PC-9 (cell line): Measurements from ENCODE around the gene FUZ. TPM values are rescaled to one million over a fixed set of nuclear protein-coding genes. Genes with fewer than 3 reads are reported as not detected.

ENCODE experiments used
- BruUV-seq: library from RNA; stranded (reverse); fragments of 400-500 nt; replicated peaks from 2 replicates; lab custom pipeline; 2021; lab: Mats Ljungman, UMichigan
- CTCF ChIA-PET: fragments of 300-600 bp; sonication (Branson Sonifier 250); formaldehyde crosslinking; loops from one replicate; lab custom pipeline; 2022; ENCODE audit warnings: antibody characterized with exemption; lab: Charles Lee
- POLR2A ChIA-PET: fragments of 300-600 bp; sonication (Branson Sonifier 250); formaldehyde crosslinking; loops from one replicate; lab custom pipeline; 2022; ENCODE audit warnings: antibody characterized with exemption; ENCODE audit not compliant: unreplicated experiment; lab: Charles Lee
- DNase-seq, 2 experiments: peaks; one replicate each; pipeline versions ENCODE4 v3.0.0 to v3.0.0-alpha.2; 2015 to 2022; ENCODE audit warnings: mixed read lengths in 1 of 2
- H2AFZ ChIP-seq: fragments of 200-600 bp; sonication (generic); 2 replicates; pipeline ENCODE4 v1.8.1; 2017; ENCODE audit warnings: antibody characterized with exemption
- H3F3A ChIP-seq: fragments of 200-600 bp; sonication (generic); 2 replicates; pipeline ENCODE4 v1.8.1; 2017; ENCODE audit warnings: antibody characterized with exemption, mild to moderate bottlenecking, low read depth; ENCODE audit not compliant: insufficient read depth
- H3K27ac ChIP-seq: fragments of 200-600 bp; sonication (generic); 2 replicates; pipeline ENCODE4 v1.6.1; 2016; ENCODE audit warnings: mixed run types
- H3K27me3 ChIP-seq: fragments of 200-600 bp; sonication (generic); 2 replicates; pipeline ENCODE4 v1.6.1; 2016; ENCODE audit warnings: low read depth, mixed run types; ENCODE audit not compliant: insufficient read depth
- H3K36me3 ChIP-seq: fragments of 200-600 bp; sonication (generic); 2 replicates; pipeline ENCODE4 v1.6.1; 2016; ENCODE audit warnings: low read depth, mixed run types
- H3K4me1 ChIP-seq: fragments of 200-600 bp; sonication (generic); replicated peaks from 2 replicates; pipeline ENCODE4 v1.6.1; 2016; ENCODE audit warnings: mixed run types; ENCODE audit not compliant: insufficient read depth
- H3K4me2 ChIP-seq: fragments of 200-600 bp; sonication (generic); 2 replicates; pipeline ENCODE4 v1.6.1; 2017; ENCODE audit warnings: mixed run types
- H3K4me3 ChIP-seq: fragments of 200-600 bp; sonication (generic); 2 replicates; pipeline ENCODE4 v1.6.1; 2016; ENCODE audit warnings: mixed run types
- H3K79me2 ChIP-seq: fragments of 200-600 bp; sonication (generic); 2 replicates; pipeline ENCODE4 v1.6.1; 2017; ENCODE audit warnings: low read depth, mixed run types
- H3K9me2 ChIP-seq: fragments of 200-600 bp; sonication (generic); 2 replicates; pipeline ENCODE4 v1.8.1; 2017; ENCODE audit warnings: mild to moderate bottlenecking; ENCODE audit not compliant: insufficient read depth
- H3K9me3 ChIP-seq: fragments of 200-600 bp; sonication (generic); 2 replicates; pipeline ENCODE4 v1.8.1; 2016; ENCODE audit warnings: low read depth; ENCODE audit not compliant: insufficient read depth
- H4K20me1 ChIP-seq: fragments of 200-600 bp; sonication (generic); 2 replicates; pipeline ENCODE4 v1.8.1; 2017; ENCODE audit not compliant: insufficient read depth
- EZH2 ChIP-seq: fragments of 200-600 bp; sonication (generic); IDR thresholded peaks from 2 replicates; pipeline ENCODE4 v1.8.0; 2017; ENCODE audit warnings: antibody characterized with exemption, low read depth
- intact Hi-C: fragments of 100-400 bp; cut with micrococcal nuclease; formaldehyde crosslinking; loops from one replicate; pipeline ENCODE4 v1.10.0; 2022; ENCODE audit not compliant: unreplicated experiment
- total RNA-seq: library from RNA; stranded (reverse); gene quantifications from 2 replicates; pipeline ENCODE4 v1.2.3, GENCODE V29; 2021
- TF ChIP-seq, protein P1 (sequence below): fragments of 200-600 bp; sonication (generic); conservative IDR thresholded peaks from 2 replicates; pipeline ENCODE4 v1.6.1; 2017; ENCODE audit warnings: mixed run types, antibody characterized with exemption, mild to moderate bottlenecking, moderate library complexity

FUZ gene
- total RNA-seq, 1 experiment from 2014 or later, result 50.0 TPM

DNA sequence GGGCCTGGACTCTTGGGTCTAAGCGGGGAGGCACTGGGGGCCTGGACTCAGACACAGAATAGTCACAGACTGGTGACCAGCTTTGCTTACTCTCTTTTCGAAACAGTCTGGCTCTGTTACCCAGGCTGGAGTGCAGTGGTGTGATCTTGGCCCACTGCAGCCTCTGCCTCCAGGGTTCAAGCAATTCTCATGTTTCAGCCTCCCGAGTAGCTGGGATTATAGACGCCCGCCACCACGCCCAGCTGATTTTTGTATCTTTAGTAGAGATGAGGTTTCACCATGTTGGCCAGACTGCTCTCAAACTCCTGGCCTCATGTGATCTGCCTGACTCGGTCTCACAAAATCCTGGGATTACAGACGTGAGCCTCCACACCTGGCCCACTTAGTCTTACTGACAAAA, 16.1 kb upstream of the FUZ start:
- intact Hi-C loops, result no loop called here
- 0 out of 2 replicates have a peak, but pooled peaks cover 5% of the 10 kb centered on the region for H3K36me3 ChIP-seq

DNA sequence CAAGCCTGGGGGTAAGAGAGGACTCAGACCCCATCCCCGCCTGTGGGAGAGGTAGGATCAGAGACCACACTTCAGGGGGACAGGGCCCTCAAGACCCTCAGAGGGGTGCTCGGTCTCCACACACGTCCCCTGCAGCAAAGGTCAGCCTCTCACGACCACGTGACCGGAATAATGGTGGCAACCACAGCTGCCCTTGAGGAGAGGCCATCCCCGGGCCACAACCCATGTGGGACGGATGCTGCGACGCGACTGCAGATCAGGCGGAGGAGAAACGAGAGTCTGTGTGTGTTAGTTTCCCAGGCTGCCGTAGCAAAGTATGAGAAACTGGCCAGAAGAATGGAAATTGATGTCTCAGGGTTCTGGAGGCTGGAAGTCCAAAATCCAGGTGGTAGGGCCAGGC, 13.9 kb upstream of the FUZ start:
- H3F3A ChIP-seq, result no peaks in the 10 kb centered on the region
- H2AFZ ChIP-seq, result no peak overlapping the region
- no peak for DNase-seq
- H3K27me3 ChIP-seq, result no peaks in the 10 kb centered on the region
- no peaks in the 10 kb centered on the region for H3K9me3 ChIP-seq
- H3K27ac ChIP-seq, result no peak overlapping the region
- no peaks in the 10 kb centered on the region for H3K4me1 ChIP-seq
- H3K9me2 ChIP-seq, result no peaks in the 10 kb centered on the region
- ChIA-PET POLR2A (no interaction called here), CTCF (no interaction called here)
- H3K79me2 ChIP-seq, result peaks cover 14% of the 10 kb centered on the region; the same call in 1 of the 2 replicates
- no peak overlapping the region for H3K4me2 ChIP-seq
- H3K36me3 ChIP-seq, result 0 out of 2 replicates have a peak, but pooled peaks cover 5% of the 10 kb centered on the region
- no peak for TF ChIP-seq EZH2
- TF ChIP-seq, protein P1, sequence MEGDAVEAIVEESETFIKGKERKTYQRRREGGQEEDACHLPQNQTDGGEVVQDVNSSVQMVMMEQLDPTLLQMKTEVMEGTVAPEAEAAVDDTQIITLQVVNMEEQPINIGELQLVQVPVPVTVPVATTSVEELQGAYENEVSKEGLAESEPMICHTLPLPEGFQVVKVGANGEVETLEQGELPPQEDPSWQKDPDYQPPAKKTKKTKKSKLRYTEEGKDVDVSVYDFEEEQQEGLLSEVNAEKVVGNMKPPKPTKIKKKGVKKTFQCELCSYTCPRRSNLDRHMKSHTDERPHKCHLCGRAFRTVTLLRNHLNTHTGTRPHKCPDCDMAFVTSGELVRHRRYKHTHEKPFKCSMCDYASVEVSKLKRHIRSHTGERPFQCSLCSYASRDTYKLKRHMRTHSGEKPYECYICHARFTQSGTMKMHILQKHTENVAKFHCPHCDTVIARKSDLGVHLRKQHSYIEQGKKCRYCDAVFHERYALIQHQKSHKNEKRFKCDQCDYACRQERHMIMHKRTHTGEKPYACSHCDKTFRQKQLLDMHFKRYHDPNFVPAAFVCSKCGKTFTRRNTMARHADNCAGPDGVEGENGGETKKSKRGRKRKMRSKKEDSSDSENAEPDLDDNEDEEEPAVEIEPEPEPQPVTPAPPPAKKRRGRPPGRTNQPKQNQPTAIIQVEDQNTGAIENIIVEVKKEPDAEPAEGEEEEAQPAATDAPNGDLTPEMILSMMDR, result no peak
- H3K4me3 ChIP-seq, result no peak overlapping the region
- intact Hi-C loops, result no loop called here
- H4K20me1 ChIP-seq, result peaks cover 48% of the 10 kb centered on the region
- BruUV-seq, result no TSS peak

More for the DNA sequence above, 16.1 kb upstream of the FUZ start:
- Histone ChIP-seq H3K9me2 (no peaks in the 10 kb centered on the region), H3K4me3 (no peak overlapping the region), H3K9me3 (no peaks in the 10 kb centered on the region), H3K79me2 (peaks cover 6% of the 10 kb centered on the region; the same call in 1 of the 2 replicates), H3K27me3 (no peaks in the 10 kb centered on the region), H3K27ac (no peak overlapping the region), H3F3A (no peaks in the 10 kb centered on the region), H2AFZ (no peak overlapping the region), H3K4me2 (no peak overlapping the region), H4K20me1 (peaks cover 38% of the 10 kb centered on the region), H3K4me1 (no peaks in the 10 kb centered on the region)
- BruUV-seq, result no TSS peak
- CTCF ChIA-PET, result no interaction called here
- DNase-seq, result no peak
- no peak for TF ChIP-seq EZH2
- TF ChIP-seq, protein P1, result no peak
- POLR2A ChIA-PET, result no interaction called here

DNA sequence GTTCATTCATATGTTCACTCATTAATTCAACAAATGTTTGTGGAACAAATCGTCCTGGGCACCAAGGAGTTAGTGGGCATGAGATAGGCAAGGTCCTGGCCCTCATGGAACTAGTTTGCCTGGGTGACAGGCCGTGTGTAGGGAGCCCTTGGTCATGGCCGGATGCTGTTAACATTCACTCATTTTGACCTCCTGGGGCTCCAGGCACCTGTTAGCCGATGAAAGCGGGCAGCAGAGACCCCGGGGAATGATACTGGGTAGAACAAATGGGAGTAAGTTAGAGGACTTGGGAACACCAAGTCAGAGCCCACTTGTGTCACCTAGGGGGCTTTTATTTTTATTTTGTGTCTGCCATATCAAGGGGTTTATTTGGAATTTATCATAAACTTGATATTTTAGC, 11.6 kb upstream of the FUZ start:
- Histone ChIP-seq H2AFZ (no peak overlapping the region), H3K4me2 (no peak overlapping the region), H3K9me2 (no peaks in the 10 kb centered on the region), H3K9me3 (no peaks in the 10 kb centered on the region), H4K20me1 (peaks cover 44% of the 10 kb centered on the region), H3K79me2 (peaks cover 34% of the 10 kb centered on the region), H3K27ac (no peak overlapping the region), H3K4me3 (no peak overlapping the region), H3F3A (no peaks in the 10 kb centered on the region; the same call in 1 of the 2 replicates), H3K27me3 (no peaks in the 10 kb centered on the region), H3K36me3 (0 out of 2 replicates have a peak, but pooled peaks cover 8% of the 10 kb centered on the region), H3K4me1 (peaks cover under 1% of the 10 kb centered on the region; the same call in 1 of the 2 replicates)
- no peak for DNase-seq
- no TSS peak for BruUV-seq
- TF ChIP-seq, protein P1, result no peak
- no peak for TF ChIP-seq EZH2
- intact Hi-C loops, result no loop called here
- ChIA-PET POLR2A (no interaction called here), CTCF (no interaction called here)
